HepG2 (cell line): Measurements from ENCODE around the gene ZNF506. TPM values are rescaled to one million over a fixed set of nuclear protein-coding genes. Genes with fewer than 3 reads are reported as not detected.

ENCODE experiments used
- DNMT3B ChIP-seq: conservative IDR thresholded peaks from 2 replicates; pipeline ENCODE4 v1.6.1; 2016; ENCODE audit warnings: missing biosample characterization, control low read depth
- MBNL3 ChIP-seq: fragments of 250-450 bp; sonication (Bioruptor Pico); conservative IDR thresholded peaks from 2 replicates; pipeline ENCODE4 v1.8.0; 2022; ENCODE audit warnings: mild to moderate bottlenecking, inconsistent platforms
- MEF2D ChIP-seq: sonication (generic); formaldehyde crosslinking; IDR thresholded peaks from 2 replicates; pipeline ENCODE4 v1.5.1; 2020; ENCODE audit warnings: mild to moderate bottlenecking, missing genetic modification reagents
- MTERF4 ChIP-seq: sonication (generic); formaldehyde crosslinking; IDR thresholded peaks from 2 replicates; pipeline ENCODE4 v1.8.0; 2023; ENCODE audit warnings: mild to moderate bottlenecking, missing genetic modification reagents
- PHF20 ChIP-seq: sonication (generic); formaldehyde crosslinking; IDR thresholded peaks from 2 replicates; pipeline ENCODE4 v1.5.0; 2020; ENCODE audit warnings: mild to moderate bottlenecking, missing genetic modification reagents
- REXO4 ChIP-seq: sonication (generic); formaldehyde crosslinking; IDR thresholded peaks from 2 replicates; pipeline ENCODE4 v1.8.0; 2022; ENCODE audit warnings: missing genetic modification reagents, mild to moderate bottlenecking, borderline replicate concordance
- SIN3A ChIP-seq: IDR thresholded peaks from 2 replicates; pipeline ENCODE4 v1.6.1; 2011; ENCODE audit warnings: low read depth, mild to moderate bottlenecking, control low read depth, low read length, borderline replicate concordance
- ZBTB40 ChIP-seq, 2 experiments: fragments of 450-650 bp in 1 of 2; sonication (generic) in 1 of 2; formaldehyde crosslinking in 1 of 2; IDR thresholded peaks; 2 replicates each; pipeline versions ENCODE4 v1.6.1 to v1.8.0; 2016 to 2022; ENCODE audit warnings: antibody characterized with exemption in 1 of 2, mild to moderate bottlenecking in 1 of 2, missing genetic modification reagents in 1 of 2
- ZNF224 ChIP-seq: sonication (generic); formaldehyde crosslinking; IDR thresholded peaks from 2 replicates; pipeline ENCODE4 v1.5.0; 2020; ENCODE audit warnings: mild to moderate bottlenecking, missing genetic modification reagents
- ZNF496 ChIP-seq: sonication (generic); formaldehyde crosslinking; IDR thresholded peaks from 2 replicates; pipeline ENCODE4 v1.8.1; 2023; ENCODE audit warnings: mild to moderate bottlenecking, moderate library complexity, missing genetic modification reagents; ENCODE audit not compliant: insufficient replicate concordance
- ZNF781 ChIP-seq: sonication (generic); formaldehyde crosslinking; IDR thresholded peaks from 2 replicates; pipeline ENCODE4 v1.5.1; 2020; ENCODE audit warnings: borderline replicate concordance, mild to moderate bottlenecking, missing genetic modification reagents; ENCODE audit errors: not compliant biosample characterization
- polyA plus RNA-seq, 8 experiments: library from polyadenylated mRNA; depleted of rRNA in 3 of 8; stranded (reverse) in 7 of 8; unstranded in 1 of 8; fragments of >200 nt; fragmentation: Illumina TruSeq in 4 of 8; extraction: Trizol in 4 of 8; gene quantifications; 2 replicates each; pipeline versions ENCODE4 v1.2.1 to v1.2.3, GENCODE V29; 2011 to 2016; ENCODE audit warnings: low read depth in 4 of 8, missing spikeins in 1 of 8, mixed read lengths in 1 of 8; ENCODE audit not compliant: insufficient read depth in 1 of 8
- total RNA-seq, 5 experiments: library from RNA; depleted of rRNA; stranded (reverse); fragments of >200 nt; fragmentation: Illumina TruSeq; extraction: Trizol; gene quantifications; 2 replicates each; pipeline ENCODE4 v1.2.3, GENCODE V29; 2016; ENCODE audit warnings: low read depth in 1 of 5
- TF ChIP-seq, protein P1 (sequence below): sonication (generic); formaldehyde crosslinking; IDR thresholded peaks from 2 replicates; pipeline ENCODE4 v1.4.0; 2020; ENCODE audit warnings: mild to moderate bottlenecking, missing genetic modification reagents
- TF ChIP-seq, protein P2 (sequence below): sonication (generic); formaldehyde crosslinking; IDR thresholded peaks from 2 replicates; pipeline ENCODE4 v1.5.1; 2020; ENCODE audit warnings: mild to moderate bottlenecking, moderate library complexity, missing genetic modification reagents

ZNF506 gene
- total and polyA plus RNA-seq, 2 of the 13 experiments (the other 11 are each of a cell fraction or from before 2014, with no cell fraction given), result not detected

- no peak for TF ChIP-seq ZBTB40 (IDR thresholded peaks at IDR 0.05)
- 0 out of 2 replicates have a peak, but pooled peaks have one; percentile 43 for TF ChIP-seq ZBTB40 (CRISPR knock-in tag; IDR thresholded peaks at IDR 0.05)
- peak; percentile 63 for TF ChIP-seq PHF20
- TF ChIP-seq MBNL3 (CRISPR knock-in tag), result no peak
- no peak for TF ChIP-seq ZNF496 (CRISPR knock-in tag)
- peak; percentile 44 for TF ChIP-seq MEF2D
- no peak for TF ChIP-seq DNMT3B (CRISPR knock-in tag)
- TF ChIP-seq ZNF224 (CRISPR knock-in tag), result 0 out of 2 replicates have a peak, but pooled peaks have one; percentile 53
- TF ChIP-seq SIN3A, result 0 out of 2 replicates have a peak, but pooled peaks have one; percentile 66
- TF ChIP-seq, protein P1, sequence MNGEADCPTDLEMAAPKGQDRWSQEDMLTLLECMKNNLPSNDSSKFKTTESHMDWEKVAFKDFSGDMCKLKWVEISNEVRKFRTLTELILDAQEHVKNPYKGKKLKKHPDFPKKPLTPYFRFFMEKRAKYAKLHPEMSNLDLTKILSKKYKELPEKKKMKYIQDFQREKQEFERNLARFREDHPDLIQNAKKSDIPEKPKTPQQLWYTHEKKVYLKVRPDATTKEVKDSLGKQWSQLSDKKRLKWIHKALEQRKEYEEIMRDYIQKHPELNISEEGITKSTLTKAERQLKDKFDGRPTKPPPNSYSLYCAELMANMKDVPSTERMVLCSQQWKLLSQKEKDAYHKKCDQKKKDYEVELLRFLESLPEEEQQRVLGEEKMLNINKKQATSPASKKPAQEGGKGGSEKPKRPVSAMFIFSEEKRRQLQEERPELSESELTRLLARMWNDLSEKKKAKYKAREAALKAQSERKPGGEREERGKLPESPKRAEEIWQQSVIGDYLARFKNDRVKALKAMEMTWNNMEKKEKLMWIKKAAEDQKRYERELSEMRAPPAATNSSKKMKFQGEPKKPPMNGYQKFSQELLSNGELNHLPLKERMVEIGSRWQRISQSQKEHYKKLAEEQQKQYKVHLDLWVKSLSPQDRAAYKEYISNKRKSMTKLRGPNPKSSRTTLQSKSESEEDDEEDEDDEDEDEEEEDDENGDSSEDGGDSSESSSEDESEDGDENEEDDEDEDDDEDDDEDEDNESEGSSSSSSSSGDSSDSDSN (CRISPR knock-in tag), result peak; percentile 87; the same call in 1 of the 2 replicates
- TF ChIP-seq ZNF781 (CRISPR knock-in tag), result peak; percentile 54
- TF ChIP-seq, protein P2, sequence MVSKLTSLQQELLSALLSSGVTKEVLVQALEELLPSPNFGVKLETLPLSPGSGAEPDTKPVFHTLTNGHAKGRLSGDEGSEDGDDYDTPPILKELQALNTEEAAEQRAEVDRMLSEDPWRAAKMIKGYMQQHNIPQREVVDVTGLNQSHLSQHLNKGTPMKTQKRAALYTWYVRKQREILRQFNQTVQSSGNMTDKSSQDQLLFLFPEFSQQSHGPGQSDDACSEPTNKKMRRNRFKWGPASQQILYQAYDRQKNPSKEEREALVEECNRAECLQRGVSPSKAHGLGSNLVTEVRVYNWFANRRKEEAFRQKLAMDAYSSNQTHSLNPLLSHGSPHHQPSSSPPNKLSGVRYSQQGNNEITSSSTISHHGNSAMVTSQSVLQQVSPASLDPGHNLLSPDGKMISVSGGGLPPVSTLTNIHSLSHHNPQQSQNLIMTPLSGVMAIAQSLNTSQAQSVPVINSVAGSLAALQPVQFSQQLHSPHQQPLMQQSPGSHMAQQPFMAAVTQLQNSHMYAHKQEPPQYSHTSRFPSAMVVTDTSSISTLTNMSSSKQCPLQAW (CRISPR knock-in tag), result no peak
- no peak for TF ChIP-seq REXO4
- no peak; the same call in 1 of the 2 replicates for TF ChIP-seq MTERF4 (CRISPR knock-in tag)
These were observed 44.4 kb upstream of the ZNF506 start, which contains the start of gene ZNF253 (continued) for GRCh38 chr19:19865750-19866610.
